ENCODE measurements around the gene MTX2. TPM values are rescaled to one million over a fixed set of nuclear protein-coding genes. Genes with fewer than 3 reads are reported as not detected.
A peak's percentile ranks its signal among the peaks of the same experiment; 100 is the strongest.

The MTX2 gene
- total RNA-seq (2022) (33.3 and 33.7 TPM in 2 replicates), Bru-seq, nascent RNA (percentile 90 among the genes with signal in this experiment), BruChase-seq, experiment 1, labeled RNA remaining after a 2-hour chase (percentile 91 among the genes with signal in this experiment), BruChase-seq, experiment 2, labeled RNA remaining after a 6-hour chase (percentile 83 among the genes with signal in this experiment)
- long read RNA-seq, transcript MTX2-201 (10 exons, 1,364 nt), result major isoform, 74 of 88 reads
- long read RNA-seq, partial matches to known transcripts, result 2 of 88 reads
- long read RNA-seq, other reads (novel, unspliced or antisense), result 8 of 88 reads

GRCh38 chr2:176269319-176270099 is at the start of gene MTX2:
Gene MTX2, plus strand, starts transcription at chr2:176269442. Its CDS starts 188 bp downstream, at chr2:176269630.
- peak within 1 kb of the TSS; percentile 94 for H3K27ac Mint-ChIP-seq (ENCODE audit: unreplicated experiment)
- CTCF ChIA-PET, result interaction anchor here (0.5 to 0.6 kb wide), 3 partner anchors 112 to 1124 kb away, joined by 3 to 6 read pairs (median 3); no protein-coding TSS in a partner anchor
- peak within 1 kb of the TSS; percentile 99 for H3K4me3 Mint-ChIP-seq (ENCODE audit: unreplicated experiment)
- POLR2A ChIA-PET, result interaction anchor here (0.6 kb wide), 2 partner anchors 46 to 942 kb away, joined by 3 read pairs; no protein-coding TSS in a partner anchor
- intact Hi-C loops (cut with micrococcal nuclease; ENCODE audit: unreplicated experiment), result no loop called here
- DNase-seq, result peak; percentile 77 to 86
- no TSS peak for BruUV-seq (replicated peaks)
- no peaks in the 10 kb centered on the region for H3K9me3 Mint-ChIP-seq (ENCODE audit: unreplicated experiment)
- Histone ChIP-seq H3K4me1 (peaks cover 11% of the 10 kb centered on the region; the same call in 1 of the 2 replicates), H3K36me3 (ENCODE audit: control insufficient read depth, insufficient read depth, low read length) (no peaks in the 10 kb centered on the region), H3K9me3 (no peaks in the 10 kb centered on the region), H3K27me3 (replicated peaks; ENCODE audit: control insufficient read depth, insufficient read depth, low read length) (no peaks in the 10 kb centered on the region), H3K4me3 (ENCODE audit: low read depth, low read length) (peak within 1 kb of the TSS; percentile 83)
- peak in 1 of 2 experiments; percentile 31 for TF ChIP-seq CTCF (IDR thresholded peaks at IDR 0.05; ENCODE audit: insufficient read depth in 1 of 2, low read depth in 1 of 2, low read length in 1 of 2, severe bottlenecking in 1 of 2, unreplicated experiment in 1 of 2)
- no peaks in the 10 kb centered on the region for H3K27me3 Mint-ChIP-seq (ENCODE audit: insufficient read depth, unreplicated experiment)
- no peaks in the 10 kb centered on the region for H3K36me3 Mint-ChIP-seq (ENCODE audit: insufficient read depth, unreplicated experiment)
- no peaks in the 10 kb centered on the region for H3K4me1 Mint-ChIP-seq (ENCODE audit: low read depth, unreplicated experiment)

GRCh38 chr2:176227874-176228273 is 41.4 kb upstream of the MTX2 start:
- Mint-ChIP-seq H3K27ac (ENCODE audit: unreplicated experiment) (no peak overlapping the region), H3K9me3 (ENCODE audit: unreplicated experiment) (no peaks in the 10 kb centered on the region), H3K36me3 (ENCODE audit: insufficient read depth, unreplicated experiment) (no peaks in the 10 kb centered on the region), H3K4me3 (ENCODE audit: unreplicated experiment) (no peak overlapping the region), H3K4me1 (ENCODE audit: low read depth, unreplicated experiment) (no peaks in the 10 kb centered on the region), H3K27me3 (ENCODE audit: insufficient read depth, unreplicated experiment) (peaks cover 21% of the 10 kb centered on the region)
- intact Hi-C loops (cut with micrococcal nuclease; ENCODE audit: unreplicated experiment), result no loop called here
- ChIA-PET CTCF (no interaction called here), POLR2A (no interaction called here)
- Histone ChIP-seq H3K36me3 (ENCODE audit: control insufficient read depth, insufficient read depth, low read length) (no peaks in the 10 kb centered on the region), H3K4me3 (ENCODE audit: low read depth, low read length) (no peak overlapping the region), H3K4me1 (no peaks in the 10 kb centered on the region), H3K9me3 (no peaks in the 10 kb centered on the region), H3K27me3 (replicated peaks; ENCODE audit: control insufficient read depth, insufficient read depth, low read length) (no peaks in the 10 kb centered on the region; the same call in 1 of the 2 replicates)
- no peak for DNase-seq
- no peak for TF ChIP-seq CTCF (IDR thresholded peaks at IDR 0.05; ENCODE audit: insufficient read depth in 1 of 2, low read depth in 1 of 2, low read length in 1 of 2, severe bottlenecking in 1 of 2, unreplicated experiment in 1 of 2)
- no TSS peak for BruUV-seq (replicated peaks)

- Histone ChIP-seq H3K4me3 (ENCODE audit: low read depth, low read length) (no peak overlapping the region), H3K9me3 (no peaks in the 10 kb centered on the region), H3K36me3 (ENCODE audit: control insufficient read depth, insufficient read depth, low read length) (no peaks in the 10 kb centered on the region), H3K27me3 (replicated peaks; ENCODE audit: control insufficient read depth, insufficient read depth, low read length) (no peaks in the 10 kb centered on the region; the same call in 1 of the 2 replicates), H3K4me1 (no peaks in the 10 kb centered on the region)
- POLR2A ChIA-PET, result no interaction called here
- CTCF ChIA-PET, result no interaction called here
- TF ChIP-seq CTCF (IDR thresholded peaks at IDR 0.05; ENCODE audit: insufficient read depth in 1 of 2, low read depth in 1 of 2, low read length in 1 of 2, severe bottlenecking in 1 of 2, unreplicated experiment in 1 of 2), result no peak
- H3K4me3 Mint-ChIP-seq (ENCODE audit: unreplicated experiment), result no peak overlapping the region
- H3K9me3 Mint-ChIP-seq (ENCODE audit: unreplicated experiment), result no peaks in the 10 kb centered on the region
- no TSS peak for BruUV-seq (replicated peaks)
- intact Hi-C loops (cut with micrococcal nuclease; ENCODE audit: unreplicated experiment), result no loop called here
- no peak for DNase-seq
- H3K27me3 Mint-ChIP-seq (ENCODE audit: insufficient read depth, unreplicated experiment), result peaks cover 24% of the 10 kb centered on the region
- no peaks in the 10 kb centered on the region for H3K4me1 Mint-ChIP-seq (ENCODE audit: low read depth, unreplicated experiment)
- no peak overlapping the region for H3K27ac Mint-ChIP-seq (ENCODE audit: unreplicated experiment)
- no peaks in the 10 kb centered on the region for H3K36me3 Mint-ChIP-seq (ENCODE audit: insufficient read depth, unreplicated experiment)
Measured at GRCh38 chr2:176234156-176234555, 35.1 kb upstream of the MTX2 start.

Data from Caco-2 (cell line).